Tongue (tissue), 2 donors: ENCODE results near the gene MGRN1. TPM values are rescaled to one million over a fixed set of nuclear protein-coding genes. Genes with fewer than 3 reads are reported as not detected.

Source experiments
- DNase-seq: peaks from one replicate; pipeline ENCODE4 v3.0.0-alpha.2; 2015
- total RNA-seq: library from RNA; depleted of rRNA; stranded (reverse); fragments of >200 nt; gene quantifications from one replicate; pipeline ENCODE4 v1.2.3, GENCODE V29; 2014

The MGRN1 gene
- total RNA-seq, 1 donor from 2014 or later = 34.6 TPM

- no peak for DNase-seq
Observed at GRCh38 chr16:4699046-4699556, 74.5 kb downstream of the MGRN1 start.

- no peak for DNase-seq
Observed at GRCh38 chr16:4700380-4700996, 75.9 kb downstream of the MGRN1 start.

GRCh38 chr16:4700997-4701743 is 76.5 kb downstream of the MGRN1 start:
- no peak for DNase-seq

GRCh38 chr16:4701791-4702465 is 77.3 kb downstream of the MGRN1 start:
- DNase-seq = no peak

- no peak for DNase-seq
Observed at GRCh38 chr16:4702466-4702808, 77.8 kb downstream of the MGRN1 start.

GRCh38 chr16:4703906-4704305 is 79.3 kb downstream of the MGRN1 start:
- no peak for DNase-seq

- DNase-seq = no peak
Observed at GRCh38 chr16:4704491-4704890, 79.9 kb downstream of the MGRN1 start.

- DNase-seq = no peak
Observed at GRCh38 chr16:4704913-4705312, 80.3 kb downstream of the MGRN1 start.

GRCh38 chr16:4706871-4707270 is 82.2 kb downstream of the MGRN1 start:
- DNase-seq = no peak

- no peak for DNase-seq
Observed at GRCh38 chr16:4709481-4709880, 84.9 kb downstream of the MGRN1 start.

GRCh38 chr16:4713663-4714501 is 89.3 kb downstream of the MGRN1 start:
- DNase-seq = no peak

GRCh38 chr16:4714996-4715395 is 90.4 kb downstream of the MGRN1 start:
- DNase-seq = no peak

- DNase-seq = no peak
Observed at GRCh38 chr16:4718466-4718865, 93.8 kb downstream of the MGRN1 start.

- no peak for DNase-seq
Observed at GRCh38 chr16:4723071-4723767, 98.6 kb downstream of the MGRN1 start.

- peak; percentile 43 for DNase-seq
Observed at GRCh38 chr16:4724661-4725270, 100.1 kb downstream of the MGRN1 start.

GRCh38 chr16:4726616-4727015 is 102.0 kb downstream of the MGRN1 start:
- no peak for DNase-seq

- DNase-seq = no peak
Observed at GRCh38 chr16:4728676-4729075, 104.0 kb downstream of the MGRN1 start.

- no peak for DNase-seq
Observed at GRCh38 chr16:4729876-4730275, 105.2 kb downstream of the MGRN1 start.

- no peak for DNase-seq
Observed at GRCh38 chr16:4733211-4733742, 108.7 kb downstream of the MGRN1 start.

GRCh38 chr16:4733747-4734062 is 109.1 kb downstream of the MGRN1 start:
- DNase-seq = no peak

- peak; percentile 98 for DNase-seq
Observed at GRCh38 chr16:4734063-4734729, 109.6 kb downstream of the MGRN1 start, which contains the start of the genes ANKS3 and DNAAF8. ANKS3 (minus strand) TSS chr16:4734271; CDS start chr16:4730149, 4,122 bp downstream. DNAAF8 (plus strand) TSS chr16:4734537; CDS start chr16:4736515, 1,978 bp downstream.
